Measurements from ENCODE around the gene IL13RA2. TPM values are rescaled to one million over a fixed set of nuclear protein-coding genes. Genes with fewer than 3 reads are reported as not detected.

The IL13RA2 gene
- 65.4 and 92.5 TPM in 2 replicates for total RNA-seq (2014; rRNA removed; shearing (Covaris generic))

DNA sequence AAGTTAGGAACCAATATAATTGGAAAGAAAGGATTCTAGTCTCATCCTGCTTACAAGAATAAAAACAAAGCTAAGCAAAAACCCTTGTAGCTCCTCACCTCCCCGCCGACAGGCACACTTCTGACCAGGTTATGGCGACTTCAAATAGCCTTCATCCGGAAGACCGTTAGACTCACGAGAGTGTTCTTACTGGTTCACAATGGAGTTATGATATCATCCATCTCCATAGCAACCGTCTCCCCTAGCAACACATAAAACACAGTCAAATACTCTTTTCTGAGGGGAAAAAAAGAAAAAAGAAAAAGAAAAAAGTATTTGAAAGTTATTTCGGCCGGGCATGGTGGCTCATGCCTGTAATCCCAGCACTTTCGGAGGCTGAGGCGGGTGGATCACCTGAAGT is at the start of gene IL13RA2:
Gene IL13RA2 (minus strand): TSS at position 162 of the 400 bp plus-strand sequence. CDS start 347 bp downstream, outside the sequence.
- DNase-seq (ENCODE audit: low spot score), result peak; percentile 49

DNA sequence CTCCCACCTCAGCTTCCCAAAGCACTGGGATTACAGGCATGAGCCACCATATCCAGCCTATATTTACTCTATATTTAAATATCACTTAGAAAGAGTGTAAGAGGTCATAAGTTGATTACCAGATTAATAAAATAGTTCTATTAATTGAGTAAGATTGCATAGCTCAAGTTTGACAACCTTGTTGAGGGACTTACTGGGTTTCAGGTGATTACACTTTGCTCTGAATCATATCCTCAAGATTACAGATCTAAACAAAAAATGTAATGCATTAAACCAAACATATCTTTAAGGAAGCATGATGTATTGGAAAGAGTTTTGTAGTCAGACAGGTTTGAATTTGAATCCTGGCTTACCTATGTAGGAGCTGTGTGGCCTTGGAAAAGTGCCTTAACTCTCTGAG is 47.9 kb upstream of the IL13RA2 start:
- DNase-seq (ENCODE audit: low spot score), result no peak

- DNase-seq (ENCODE audit: low spot score), result no peak
Observed at GRCh38 chrX:115060013-115060412, 42.6 kb upstream of the IL13RA2 start.

- DNase-seq (ENCODE audit: low spot score), result peak; percentile 59
Observed at GRCh38 chrX:115058276-115058675, 40.9 kb upstream of the IL13RA2 start.

GRCh38 chrX:115054876-115055275 is 37.5 kb upstream of the IL13RA2 start:
- no peak for DNase-seq (ENCODE audit: low spot score)

- no peak for DNase-seq (ENCODE audit: low spot score)
Observed at GRCh38 chrX:115053223-115053622, 35.8 kb upstream of the IL13RA2 start.

GRCh38 chrX:115047715-115048114 is 30.3 kb upstream of the IL13RA2 start:
- no peak for DNase-seq (ENCODE audit: low spot score)

DNA sequence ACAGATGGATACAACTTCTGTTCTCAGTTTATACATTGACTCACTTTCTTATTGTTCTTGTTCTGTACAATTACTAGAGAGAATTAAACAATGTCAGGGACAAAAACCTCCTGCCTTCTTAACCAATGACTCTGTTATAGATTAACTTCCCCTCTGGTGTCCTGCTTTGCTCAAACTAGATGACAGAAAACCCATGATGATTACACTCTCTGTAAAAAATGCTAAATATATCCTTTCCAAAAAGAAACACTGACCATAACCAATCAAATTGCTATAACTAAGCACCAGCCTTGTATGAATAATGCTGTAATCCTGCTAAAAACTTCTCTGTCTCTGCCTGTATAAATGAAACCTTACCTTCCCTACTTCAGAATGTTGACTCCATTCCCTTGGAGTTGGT is 29.8 kb upstream of the IL13RA2 start:
- DNase-seq (ENCODE audit: low spot score), result no peak

- DNase-seq (ENCODE audit: low spot score), result no peak
Observed at GRCh38 chrX:115040417-115040816, 23.0 kb upstream of the IL13RA2 start.

- DNase-seq (ENCODE audit: low spot score), result no peak
Observed at GRCh38 chrX:115038406-115038805, 21.0 kb upstream of the IL13RA2 start.

- DNase-seq (ENCODE audit: low spot score), result no peak
Observed at GRCh38 chrX:115036029-115036428, 18.6 kb upstream of the IL13RA2 start.

DNA sequence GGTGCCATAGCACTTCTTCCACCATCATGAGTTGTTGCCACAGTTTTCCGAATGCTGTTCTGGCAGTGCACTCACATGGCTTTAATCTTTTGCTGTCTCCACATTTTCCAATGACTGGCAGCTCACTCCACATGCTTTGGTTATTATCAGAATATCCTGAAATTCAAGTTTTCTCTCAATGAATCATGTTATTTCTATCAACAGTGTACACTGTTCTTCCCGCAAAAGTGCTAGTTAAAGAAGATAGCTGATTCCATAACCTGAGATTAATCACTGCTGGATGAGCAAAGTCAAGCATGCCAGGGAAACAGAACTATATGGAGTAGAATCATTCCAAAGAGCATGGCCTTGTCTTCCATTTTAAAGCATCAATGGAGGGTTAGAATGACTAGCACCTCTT is 14.6 kb upstream of the IL13RA2 start:
- DNase-seq (ENCODE audit: low spot score), result no peak

GRCh38 chrX:115030625-115031024 is 13.2 kb upstream of the IL13RA2 start:
- no peak for DNase-seq (ENCODE audit: low spot score)

DNA sequence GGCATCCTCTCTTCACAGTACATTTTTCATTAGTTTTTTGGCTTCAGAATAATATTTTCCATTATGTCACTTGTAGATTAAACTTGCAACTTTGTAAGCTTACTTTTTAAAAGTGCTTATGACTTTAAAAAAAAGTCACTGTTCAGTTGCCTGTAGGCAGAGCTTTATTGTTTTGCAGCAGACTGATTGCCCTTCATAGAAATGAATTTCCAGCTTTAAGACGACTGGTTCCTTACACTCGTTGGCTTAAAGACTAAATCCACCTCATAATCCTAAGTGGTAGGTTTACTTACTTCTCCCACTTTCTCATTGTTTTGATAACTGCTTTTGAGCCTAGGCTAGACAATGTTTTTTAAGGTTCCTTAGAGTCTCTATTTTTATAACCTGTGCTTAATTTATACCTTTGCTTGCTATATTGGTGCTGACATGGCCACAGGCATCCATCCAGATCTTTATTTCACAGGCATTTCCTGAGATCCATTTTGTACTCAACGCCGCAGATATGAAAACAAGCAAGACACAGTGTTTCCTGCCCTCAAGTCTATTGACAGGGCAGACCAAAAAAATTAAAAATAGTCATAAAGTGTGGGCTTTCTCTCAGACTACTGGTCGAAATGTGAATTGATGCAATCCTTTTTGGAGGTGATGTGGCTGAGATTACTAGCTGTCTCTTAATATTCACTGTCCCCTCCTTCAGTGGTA is 12.6 kb upstream of the IL13RA2 start:
- DNase-seq (ENCODE audit: low spot score), result no peak

DNA sequence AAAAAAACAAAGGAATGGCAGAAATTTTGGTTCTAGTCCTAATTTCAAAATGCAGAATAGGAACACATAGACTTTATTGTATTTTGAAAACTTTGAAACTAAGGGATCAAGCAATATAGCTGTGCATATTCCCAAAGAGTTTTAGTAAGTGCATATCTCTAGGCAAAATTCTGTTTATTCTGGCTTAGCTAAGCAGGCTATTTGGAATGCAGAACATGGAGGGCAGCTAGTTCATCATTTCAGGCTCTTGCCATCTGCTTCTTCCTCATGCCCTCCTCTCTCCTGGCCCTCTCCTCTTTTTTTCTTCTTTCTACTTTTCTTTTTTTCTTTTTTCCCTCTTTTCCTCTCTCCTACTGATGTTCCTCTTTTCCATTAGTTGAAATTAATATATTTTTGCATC is 12.0 kb upstream of the IL13RA2 start:
- no peak for DNase-seq (ENCODE audit: low spot score)

DNA sequence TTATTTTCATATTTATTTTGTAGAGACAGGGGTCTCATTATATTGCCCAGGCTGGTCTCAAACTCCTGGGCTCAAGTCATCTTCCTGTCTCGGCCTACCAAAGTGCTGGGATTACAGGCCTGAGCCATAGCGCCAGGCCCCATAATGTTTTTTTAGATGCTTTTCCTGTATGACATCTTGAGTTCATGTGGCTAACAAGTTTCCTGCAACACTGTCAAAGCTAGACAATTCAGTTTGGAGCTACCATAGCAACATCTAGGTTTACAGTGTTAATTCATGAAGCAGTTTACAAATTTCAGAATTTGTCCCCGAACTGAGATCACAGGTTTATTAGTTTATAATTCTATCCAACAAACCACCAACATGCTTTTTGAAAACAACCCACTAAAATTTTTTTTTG is 6.4 kb upstream of the IL13RA2 start:
- DNase-seq (ENCODE audit: low spot score), result no peak

GRCh38 chrX:115023139-115023538 is 5.7 kb upstream of the IL13RA2 start:
- DNase-seq (ENCODE audit: low spot score), result peak; percentile 52

GRCh38 chrX:115021121-115021520 is 3.7 kb upstream of the IL13RA2 start:
- DNase-seq (ENCODE audit: low spot score), result no peak

DNA sequence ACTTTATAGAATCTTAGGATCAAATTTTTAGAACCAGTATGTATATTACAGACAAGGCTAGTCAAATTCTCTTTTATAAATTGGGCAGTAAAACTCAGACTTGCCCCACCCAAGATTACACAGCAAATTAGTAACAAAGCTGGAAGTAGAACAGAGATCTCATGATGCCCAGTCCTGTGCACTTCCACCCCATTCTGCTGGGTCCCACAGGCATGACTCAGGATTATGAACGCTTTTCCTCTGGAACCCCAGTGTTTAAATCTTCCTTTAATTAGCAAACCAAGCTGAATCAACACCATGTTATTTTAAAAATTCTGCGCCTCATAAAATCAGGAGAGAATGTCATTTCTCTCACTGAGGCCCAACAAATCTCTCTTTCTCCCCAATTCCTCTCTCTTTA is 1.5 kb upstream of the IL13RA2 start:
- peak; percentile 25 for DNase-seq (ENCODE audit: low spot score)

DNA sequence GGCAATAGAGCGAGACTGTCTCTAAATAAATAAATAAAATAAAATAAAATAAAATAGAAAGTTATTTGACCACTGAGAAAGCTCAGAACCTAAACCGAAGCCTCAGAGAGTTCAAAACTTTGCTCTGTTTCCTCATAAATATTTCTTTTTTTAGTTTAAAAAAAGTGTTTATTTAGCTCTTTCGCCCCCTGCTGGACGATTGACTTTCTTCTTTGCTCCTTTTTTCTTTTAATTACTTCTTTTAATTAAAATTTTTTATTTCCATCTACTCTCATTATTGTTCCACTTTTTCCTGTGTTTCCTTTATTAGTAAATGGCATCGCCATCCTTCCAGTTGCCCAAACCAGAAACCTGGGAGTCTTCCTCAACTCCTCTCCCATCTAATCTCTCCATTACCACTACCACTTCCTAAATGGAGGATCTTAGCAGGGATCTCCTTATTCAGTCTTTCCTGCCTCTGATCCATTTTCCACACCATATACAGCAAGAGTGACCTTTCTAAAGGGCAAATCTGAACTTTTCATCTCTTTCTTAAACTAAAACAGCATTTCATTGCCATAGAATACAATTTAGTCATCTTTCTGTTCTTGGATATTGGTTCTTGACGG is 728 bp upstream of the IL13RA2 start:
- no peak for DNase-seq (ENCODE audit: low spot score)

DNA sequence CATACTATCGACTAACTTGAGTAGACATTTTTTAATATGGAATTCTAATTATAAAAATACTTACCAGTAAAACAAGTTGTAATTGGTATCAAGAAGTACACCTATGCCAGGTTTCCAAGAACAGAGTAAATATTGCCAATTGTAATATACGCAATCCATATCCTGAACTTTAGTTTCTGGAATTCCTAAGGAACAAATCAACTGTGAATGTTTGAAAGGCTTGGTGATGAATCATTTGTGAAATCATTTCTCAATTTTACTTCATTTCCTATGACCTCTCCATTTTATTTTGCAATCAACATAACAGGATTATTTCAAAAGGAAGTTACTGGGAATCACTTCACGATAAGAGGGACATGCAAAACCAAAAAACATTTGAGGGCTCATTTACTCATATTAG is 3.7 kb downstream of the IL13RA2 start:
- no peak for DNase-seq (ENCODE audit: low spot score)

- DNase-seq (ENCODE audit: low spot score), result no peak
Observed at GRCh38 chrX:115011428-115011827, 6.0 kb downstream of the IL13RA2 start.

DNA sequence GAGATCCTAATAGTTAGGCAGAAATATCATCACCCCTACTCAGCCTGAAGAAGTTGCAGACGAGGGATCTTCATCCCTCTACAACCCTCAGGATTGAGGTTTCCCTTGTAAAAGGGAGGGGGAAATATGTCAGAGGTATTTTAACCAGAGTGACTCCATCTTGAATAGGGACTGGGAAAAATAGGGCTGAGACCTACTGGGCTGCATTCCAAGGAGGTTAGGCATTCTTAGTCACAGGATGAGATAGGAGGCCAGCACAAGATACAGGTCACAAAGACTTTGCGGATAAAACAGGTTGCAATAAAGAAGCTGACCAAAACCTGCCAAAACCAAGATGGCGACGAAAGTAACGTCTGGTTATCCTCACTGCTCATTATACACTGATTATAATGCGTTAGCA is 17.5 kb downstream of the IL13RA2 start:
- no peak for DNase-seq (ENCODE audit: low spot score)

DNA sequence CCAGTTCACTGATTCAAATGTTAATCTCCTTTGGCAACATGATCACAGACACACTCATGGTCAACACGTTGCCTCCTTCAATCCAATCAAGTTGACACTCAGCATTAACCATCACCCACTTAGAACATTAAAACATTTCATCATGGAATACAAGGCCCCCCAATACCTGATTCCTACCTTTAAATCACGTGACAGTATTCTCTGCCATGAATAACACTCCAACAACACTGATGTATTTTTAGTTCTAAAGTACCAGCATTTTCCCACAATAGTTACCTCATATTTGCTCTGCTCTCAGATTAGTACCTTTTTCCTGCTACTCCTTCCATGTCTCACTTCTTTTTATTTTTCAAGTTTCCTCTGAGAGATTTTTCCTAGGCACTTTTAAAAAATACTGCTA is 19.6 kb downstream of the IL13RA2 start:
- DNase-seq (ENCODE audit: low spot score), result no peak

Data from A172 (cell line).